GM12873 (cell line): ENCODE measurements around the gene ALDH6A1.

Experiments
- CTCF ChIP-seq: IDR thresholded peaks from 2 replicates; pipeline ENCODE4 v1.5.1; 2012; ENCODE audit warnings: low read depth, mild to moderate bottlenecking, moderate library complexity, low read length, control low read depth; ENCODE audit not compliant: insufficient read depth; ENCODE audit errors: missing control alignments

Gene ALDH6A1

DNA sequence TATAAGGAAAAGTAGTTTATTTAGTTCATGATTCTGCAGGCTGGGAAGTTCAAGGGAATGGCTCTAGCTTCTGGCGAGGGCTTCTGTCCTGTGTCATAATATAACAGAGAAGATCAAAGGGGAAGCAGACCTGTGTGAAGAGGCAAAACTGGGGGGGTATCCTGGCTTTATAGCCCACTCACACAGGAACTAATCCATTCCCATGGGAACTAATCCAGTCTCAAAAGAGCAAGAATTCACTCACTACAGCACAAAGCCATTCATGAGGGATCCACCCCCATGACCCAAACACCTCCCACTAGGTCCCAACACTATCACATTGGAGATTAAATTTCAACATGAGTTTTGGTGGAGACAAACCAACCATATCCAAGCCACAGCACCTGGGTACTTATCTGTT, 6.9 kb downstream of the ALDH6A1 start:
- no peak for TF ChIP-seq CTCF

GRCh38 chr14:74065746-74066575, 18.3 kb downstream of the ALDH6A1 start:
- TF ChIP-seq CTCF: no peak

DNA sequence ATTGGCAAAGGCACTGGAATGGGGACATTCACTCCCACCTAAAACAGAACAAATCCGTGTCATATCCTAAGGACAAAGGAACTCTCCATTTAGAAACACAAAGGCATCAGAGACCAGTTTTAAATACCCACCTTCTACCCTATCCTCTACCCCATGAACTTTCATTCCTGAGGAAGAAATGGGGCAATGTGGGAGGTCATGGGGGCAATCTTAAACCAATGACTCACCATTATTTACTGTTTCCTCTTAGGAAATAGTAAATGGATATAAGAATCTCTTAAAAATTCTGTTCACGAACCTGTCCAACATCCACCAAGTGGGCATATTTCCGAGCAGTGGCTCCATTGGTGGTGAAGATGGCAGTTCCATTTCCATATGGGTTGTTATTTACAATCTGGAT, 19.4 kb downstream of the ALDH6A1 start:
- no peak for TF ChIP-seq CTCF

DNA sequence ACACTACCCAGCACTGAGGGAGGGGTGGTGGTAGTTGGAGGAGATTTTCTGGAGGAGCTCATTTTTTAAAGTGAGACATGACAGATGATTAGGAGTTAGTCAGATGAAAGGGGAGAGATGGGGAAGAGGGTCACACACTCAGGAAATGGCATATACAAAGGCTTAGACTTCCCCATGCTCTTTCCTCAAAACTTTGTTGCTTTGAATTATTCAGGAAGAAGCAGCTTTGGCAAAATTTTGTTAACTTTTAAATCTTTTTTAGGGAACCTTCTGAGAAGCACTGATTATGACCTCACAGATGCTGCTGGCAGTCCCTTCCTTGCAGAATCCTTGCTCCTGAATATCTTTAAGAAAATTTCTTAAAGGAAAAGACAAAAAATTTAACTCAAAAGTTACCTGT, 19.8 kb downstream of the ALDH6A1 start:
- TF ChIP-seq CTCF: no peak

DNA sequence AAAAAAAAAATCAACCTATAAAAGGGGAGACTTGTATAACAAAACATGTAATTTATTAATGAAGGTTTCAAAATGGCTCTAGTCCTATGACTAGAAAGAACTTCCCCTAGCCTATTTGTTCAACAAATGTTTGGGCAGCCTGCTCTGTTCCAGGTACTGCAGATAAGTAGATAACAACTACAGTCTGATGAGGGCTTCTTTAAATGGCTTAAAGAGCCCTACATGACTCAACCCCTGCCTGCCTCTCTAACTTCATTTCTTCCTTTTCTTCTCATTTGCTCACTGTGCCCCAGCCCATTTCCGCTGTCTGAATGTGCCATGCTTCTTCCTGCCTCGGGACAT, 21.5 kb downstream of the ALDH6A1 start:
- no peak for TF ChIP-seq CTCF

- TF ChIP-seq CTCF: no peak
Measured at GRCh38 chr14:74049876-74050495, 34.3 kb downstream of the ALDH6A1 start.

DNA sequence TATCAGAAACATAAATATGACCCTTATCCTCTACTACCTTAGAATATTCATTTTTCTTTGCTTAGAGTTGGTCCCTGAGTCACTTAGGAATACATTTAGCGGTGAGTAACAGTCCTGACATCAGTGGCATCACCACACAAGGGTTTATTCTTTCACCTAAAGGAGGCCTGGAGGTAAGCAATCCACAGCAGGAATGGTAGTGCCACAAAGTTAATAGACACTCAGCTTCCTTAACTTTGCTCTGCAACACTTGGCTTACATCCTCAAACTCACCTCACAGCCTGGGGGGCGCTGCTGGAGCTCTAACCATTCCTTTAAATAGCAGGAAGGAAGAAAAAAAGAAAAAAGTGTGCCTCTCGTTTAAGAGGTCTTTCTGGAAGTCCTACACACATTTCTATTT, 36.0 kb downstream of the ALDH6A1 start:
- TF ChIP-seq CTCF: peak; percentile 8
